ENCODE results near the gene ACTR6.

Gene ACTR6

DNA sequence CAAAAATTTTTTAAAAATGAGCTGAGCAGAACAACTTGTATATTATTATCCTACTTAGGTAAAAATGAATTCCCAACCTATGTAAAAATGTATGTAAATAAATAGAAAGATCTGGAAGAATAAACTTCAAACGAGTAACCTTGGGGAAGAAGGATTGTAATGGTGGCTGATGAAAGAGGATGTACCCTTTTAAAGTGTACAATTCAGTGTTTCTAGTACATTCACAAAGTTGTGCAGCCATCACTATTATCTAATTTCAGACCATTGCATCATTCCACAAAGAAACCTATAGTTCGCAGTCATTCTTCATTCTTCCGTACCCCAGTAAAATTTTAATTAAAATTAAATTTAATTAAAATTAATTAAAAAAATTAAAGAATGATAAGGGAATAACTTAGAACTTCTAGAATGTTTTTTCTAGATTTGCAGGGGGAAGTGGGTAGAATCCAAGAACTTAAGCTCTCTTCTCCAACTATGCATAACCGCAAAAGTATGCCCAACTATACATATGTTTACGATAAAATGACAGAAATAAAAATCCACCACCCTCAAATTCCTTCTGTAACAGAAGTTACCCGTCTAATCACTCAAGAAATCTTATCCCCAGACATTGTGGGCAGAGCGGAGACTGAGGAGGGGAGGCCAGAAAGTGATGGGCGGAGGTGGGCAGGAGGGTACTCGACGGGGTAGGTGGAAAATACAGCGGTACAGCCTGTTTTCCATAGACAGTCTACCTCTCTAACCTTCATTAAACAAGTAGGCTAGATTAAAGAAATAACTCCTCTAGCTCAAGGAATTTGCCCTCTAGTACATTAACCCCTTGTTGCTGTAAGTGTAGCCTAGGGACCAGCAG, 65.3 kb downstream of the ACTR6 start:
- in situ Hi-C loops (cut with MboI; ENCODE audit: low sequenced_read_pairs) = no loop called here

DNA sequence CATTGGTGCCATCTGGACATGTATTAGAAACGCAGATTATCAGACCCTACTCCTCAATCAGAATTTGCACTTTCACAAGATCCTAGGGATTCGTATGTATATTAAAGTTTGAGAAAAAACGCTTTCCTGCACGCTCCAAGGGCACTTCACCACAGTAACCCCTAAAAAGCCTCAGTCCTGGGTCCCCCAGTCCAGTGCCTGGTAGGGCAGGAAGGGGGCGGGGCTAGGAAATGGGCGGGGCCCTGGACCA, 65.9 kb downstream of the ACTR6 start:
- in situ Hi-C loops (cut with MboI; ENCODE audit: low sequenced_read_pairs) = no loop called here

DNA sequence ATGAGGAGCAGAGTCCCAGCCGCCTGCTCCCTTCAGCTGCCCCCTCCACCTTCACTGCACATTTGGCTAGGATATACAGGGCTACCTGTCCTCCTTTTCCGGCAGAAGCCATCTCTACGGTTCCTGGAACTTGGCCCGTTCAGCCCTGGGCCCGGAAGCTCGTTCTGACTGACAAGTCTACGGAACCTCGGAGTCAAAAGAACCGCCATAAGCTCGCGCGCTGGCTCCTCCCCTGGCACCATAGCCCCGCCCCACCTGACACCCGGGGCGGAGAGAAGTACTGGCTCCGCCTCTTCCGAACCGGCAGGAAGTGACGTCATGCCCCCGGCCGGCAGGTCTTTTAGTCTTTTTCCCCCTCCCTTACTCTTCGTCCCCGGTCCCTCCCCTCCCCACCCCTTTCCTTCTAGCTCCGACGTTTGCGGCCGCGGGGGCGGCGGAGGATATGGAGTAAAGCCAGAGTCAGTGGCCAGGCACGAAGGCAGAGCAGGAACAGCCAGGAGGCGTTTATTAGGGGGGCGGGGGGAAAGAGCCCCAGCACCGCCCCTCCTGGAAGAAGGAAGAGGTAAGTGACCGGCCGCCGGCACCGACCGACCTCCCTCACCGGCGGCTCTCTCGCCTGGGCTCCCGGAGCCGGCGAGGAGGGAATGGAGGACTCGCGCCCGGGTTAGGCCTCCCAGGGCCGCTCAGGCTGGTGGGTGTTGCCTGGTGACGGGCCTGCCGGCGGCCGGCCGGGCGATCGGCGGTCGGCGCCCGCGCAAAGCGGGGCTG, 66.4 kb downstream of the ACTR6 start, which contains the start of the genes DEPDC4 and SCYL2:
Gene DEPDC4, minus strand, starts transcription at position 245 of the 768 bp plus-strand sequence. Its CDS starts 3 bp downstream, at position 242.
Gene SCYL2, plus strand, starts transcription at position 343 of the 768 bp plus-strand sequence. CDS start 15,794 bp downstream, outside the sequence.
- in situ Hi-C loops (cut with MboI; ENCODE audit: low sequenced_read_pairs) = no loop called here

DNA sequence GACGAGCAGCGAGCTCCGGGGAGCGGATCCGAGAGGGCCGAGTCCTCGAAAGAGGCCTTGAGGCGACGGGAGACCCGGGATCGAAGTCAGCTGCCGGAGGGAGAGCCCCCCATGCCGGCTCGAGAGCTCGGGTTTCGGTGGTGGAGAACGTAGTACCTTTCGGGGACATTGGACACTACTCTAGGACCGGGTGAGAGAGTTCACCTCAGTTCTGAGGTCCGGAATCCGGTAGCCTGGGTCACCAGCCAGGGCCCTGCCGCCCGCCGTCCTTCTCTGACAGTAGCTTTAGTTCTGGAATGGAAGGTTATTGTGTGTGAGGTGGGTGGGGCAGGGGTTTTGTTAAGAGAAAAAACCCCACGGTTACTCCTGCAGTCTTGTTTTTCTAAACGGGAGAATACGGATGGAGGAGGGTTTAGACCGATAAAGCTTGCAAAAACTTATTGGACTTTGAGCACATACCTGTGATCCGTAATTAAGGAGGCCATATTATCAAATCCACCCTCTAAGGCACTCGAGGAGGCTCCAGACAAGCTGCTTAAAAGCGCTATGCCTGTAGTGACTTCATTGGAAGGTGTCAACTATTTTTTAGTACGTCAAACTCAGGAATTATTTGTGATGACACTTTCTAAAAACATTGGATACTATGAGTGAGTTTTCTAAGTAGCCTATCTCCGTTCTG, 67.1 kb downstream of the ACTR6 start:
- in situ Hi-C loops (cut with MboI; ENCODE audit: low sequenced_read_pairs) = no loop called here

DNA sequence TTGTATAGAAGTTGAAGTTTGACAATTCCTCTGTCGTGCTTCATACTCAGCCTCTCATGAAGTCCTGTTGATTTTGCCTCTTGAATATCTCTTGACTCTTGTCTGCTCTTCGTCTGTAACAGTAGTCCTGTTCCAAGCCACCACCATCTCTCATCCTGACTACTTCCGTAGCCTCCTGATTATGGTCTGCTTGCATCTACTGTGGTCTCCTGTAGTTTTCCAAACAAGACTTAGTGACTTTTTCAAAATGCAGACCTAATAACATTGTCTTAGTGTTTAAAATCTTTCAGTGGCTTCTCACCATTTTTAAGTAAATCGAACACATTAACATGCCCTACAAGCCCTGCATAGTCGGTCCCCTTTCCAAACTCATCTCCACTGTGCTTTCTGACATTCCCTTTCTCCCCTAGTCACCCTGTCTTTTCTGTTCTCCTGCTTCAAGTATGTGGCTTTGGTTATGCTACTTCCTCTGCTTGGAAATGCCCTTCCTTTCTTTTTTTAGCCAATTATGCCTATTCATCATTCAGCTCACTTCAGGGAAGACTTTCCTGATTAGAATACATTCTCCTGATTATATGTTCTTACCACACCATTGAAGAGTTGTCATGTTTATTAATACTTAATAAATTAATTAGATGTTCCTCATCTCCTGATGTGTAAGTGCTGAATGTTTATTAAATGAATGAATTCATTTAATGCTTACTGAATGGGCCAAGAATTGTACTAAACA, 68.4 kb downstream of the ACTR6 start:
- in situ Hi-C loops (cut with MboI; ENCODE audit: low sequenced_read_pairs) = no loop called here

DNA sequence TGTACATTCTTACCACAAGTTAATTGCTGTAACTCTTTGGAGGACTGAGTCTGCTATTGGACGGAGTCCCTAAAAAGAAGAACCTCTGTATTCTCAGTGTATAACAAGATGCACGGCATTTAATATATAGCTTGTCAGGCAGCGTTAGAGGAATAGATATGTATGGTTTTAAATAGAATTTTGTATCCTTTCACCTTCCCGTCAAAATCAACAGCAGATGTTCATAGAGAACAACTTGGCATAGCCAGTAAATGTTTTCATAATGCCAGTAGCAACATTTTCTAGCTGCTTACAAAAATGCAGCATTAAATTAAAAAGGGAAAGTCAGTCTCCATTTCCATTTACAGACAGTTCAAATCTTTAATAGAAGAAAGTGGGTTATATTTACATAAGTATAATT, 73.2 kb downstream of the ACTR6 start:
- in situ Hi-C loops (cut with MboI; ENCODE audit: low sequenced_read_pairs) = no loop called here
